HepG2 (cell line): Measurements from ENCODE around the gene ZNF618. TPM values are rescaled to one million over a fixed set of nuclear protein-coding genes. Genes with fewer than 3 reads are reported as not detected.

Source experiments
- AHDC1 ChIP-seq: sonication (generic); formaldehyde crosslinking; IDR thresholded peaks from 2 replicates; pipeline ENCODE4 v1.5.1; 2020; ENCODE audit warnings: mild to moderate bottlenecking, missing genetic modification reagents, borderline replicate concordance
- CCAR2 ChIP-seq: fragments of 200-400 bp; formaldehyde crosslinking; optimal IDR thresholded peaks from 2 replicates; pipeline ENCODE3; 2018; ENCODE audit warnings: low read depth, mild to moderate bottlenecking, low read length, moderate library complexity
- ELF3 ChIP-seq: IDR thresholded peaks from 2 replicates; pipeline ENCODE4 v1.6.1; 2016; ENCODE audit warnings: missing genetic modification reagents, missing compliant biosample characterization
- ETS1 ChIP-seq: sonication (generic); formaldehyde crosslinking; IDR thresholded peaks from 2 replicates; pipeline ENCODE4 v1.4.0; 2020; ENCODE audit warnings: missing genetic modification reagents
- FOSL1 ChIP-seq: sonication (generic); formaldehyde crosslinking; IDR thresholded peaks from 2 replicates; pipeline ENCODE4 v1.9.0; 2021; ENCODE audit warnings: missing genetic modification reagents, borderline replicate concordance
- GATA4 ChIP-seq: sonication (generic); IDR thresholded peaks from 2 replicates; pipeline ENCODE4 v1.6.1; 2016; ENCODE audit warnings: antibody characterized with exemption, low read depth, borderline replicate concordance
- KDM2A ChIP-seq: sonication (generic); formaldehyde crosslinking; IDR thresholded peaks from 2 replicates; pipeline ENCODE4 v1.4.0; 2020; ENCODE audit warnings: low read depth, missing genetic modification reagents, borderline replicate concordance
- MAX ChIP-seq: IDR thresholded peaks from 2 replicates; pipeline ENCODE4 v1.6.1; 2012; ENCODE audit warnings: inconsistent platforms
- MBNL3 ChIP-seq: fragments of 250-450 bp; sonication (Bioruptor Pico); conservative IDR thresholded peaks from 2 replicates; pipeline ENCODE4 v1.8.0; 2022; ENCODE audit warnings: mild to moderate bottlenecking, inconsistent platforms
- NCOA2 ChIP-seq: sonication (generic); formaldehyde crosslinking; IDR thresholded peaks from 2 replicates; pipeline ENCODE4 v1.8.0; 2022; ENCODE audit warnings: inconsistent platforms
- SAFB2 ChIP-seq: sonication (generic); formaldehyde crosslinking; IDR thresholded peaks from 2 replicates; pipeline ENCODE4 v1.5.1; 2020; ENCODE audit warnings: missing genetic modification reagents, low read depth, mild to moderate bottlenecking, borderline replicate concordance
- SP140L ChIP-seq: sonication (generic); formaldehyde crosslinking; IDR thresholded peaks from 2 replicates; pipeline ENCODE4 v1.4.0; 2020; ENCODE audit warnings: missing genetic modification reagents, borderline replicate concordance
- SPEN ChIP-seq: sonication (generic); formaldehyde crosslinking; IDR thresholded peaks from 2 replicates; pipeline ENCODE4 v1.5.1; 2020; ENCODE audit warnings: low read depth, mild to moderate bottlenecking, missing genetic modification reagents
- ZBTB26 ChIP-seq: IDR thresholded peaks from 2 replicates; pipeline ENCODE4 v1.6.1; 2016; ENCODE audit warnings: missing compliant biosample characterization, missing genetic modification reagents, borderline replicate concordance
- ZNF251 ChIP-seq: sonication (generic); formaldehyde crosslinking; IDR thresholded peaks from 2 replicates; pipeline ENCODE4 v1.9.0; 2021; ENCODE audit warnings: mild to moderate bottlenecking, missing genetic modification reagents
- ZNF276 ChIP-seq: sonication (generic); formaldehyde crosslinking; IDR thresholded peaks from 2 replicates; pipeline ENCODE4 v1.4.0; 2020; ENCODE audit warnings: mild to moderate bottlenecking, low read depth, missing genetic modification reagents
- ZNF670 ChIP-seq: sonication (generic); formaldehyde crosslinking; IDR thresholded peaks from 2 replicates; pipeline ENCODE4 v1.8.0; 2022; ENCODE audit warnings: mild to moderate bottlenecking, missing genetic modification reagents, borderline replicate concordance
- ZNF780A ChIP-seq: sonication (generic); formaldehyde crosslinking; IDR thresholded peaks from 2 replicates; pipeline ENCODE4 v1.8.0; 2022; ENCODE audit warnings: mild to moderate bottlenecking, missing genetic modification reagents, moderate library complexity
- ZSCAN30 ChIP-seq: sonication (generic); formaldehyde crosslinking; IDR thresholded peaks from 2 replicates; pipeline ENCODE4 v1.5.0; 2020; ENCODE audit warnings: mild to moderate bottlenecking, missing genetic modification reagents
- polyA plus RNA-seq, 8 experiments: library from polyadenylated mRNA; depleted of rRNA in 3 of 8; stranded (reverse) in 7 of 8; unstranded in 1 of 8; fragments of >200 nt; fragmentation: Illumina TruSeq in 4 of 8; extraction: Trizol in 4 of 8; gene quantifications; 2 replicates each; pipeline versions ENCODE4 v1.2.1 to v1.2.3, GENCODE V29; 2011 to 2016; ENCODE audit warnings: low read depth in 4 of 8, missing spikeins in 1 of 8, mixed read lengths in 1 of 8; ENCODE audit not compliant: insufficient read depth in 1 of 8
- total RNA-seq, 5 experiments: library from RNA; depleted of rRNA; stranded (reverse); fragments of >200 nt; fragmentation: Illumina TruSeq; extraction: Trizol; gene quantifications; 2 replicates each; pipeline ENCODE4 v1.2.3, GENCODE V29; 2016; ENCODE audit warnings: low read depth in 1 of 5

Gene ZNF618
- total and polyA plus RNA-seq, 2 of the 13 experiments (the other 11 are each of a cell fraction or from before 2014, with no cell fraction given), result 0.07 TPM

GRCh38 chr9:114078021-114078780 is 202.1 kb downstream of the ZNF618 start, which contains the start of gene AMBP (continued):
- TF ChIP-seq ZNF670 (peak; percentile 100), CCAR2 (no peak), SAFB2 (CRISPR knock-in tag) (no peak; the same call in 1 of the 2 replicates), SPEN (CRISPR knock-in tag) (peak; percentile 95), KDM2A (CRISPR knock-in tag) (peak; percentile 75), AHDC1 (CRISPR knock-in tag) (peak; percentile 89), ELF3 (CRISPR knock-in tag) (peak; percentile 87), ZNF780A (no peak), ZBTB26 (CRISPR knock-in tag) (peak; percentile 72; the same call in 1 of the 2 replicates), FOSL1 (CRISPR knock-in tag) (no peak), ZSCAN30 (CRISPR knock-in tag) (no peak), MBNL3 (no peak), NCOA2 (peak; percentile 98), GATA4 (peak; percentile 61; the same call in 1 of the 2 replicates), ZNF276 (CRISPR knock-in tag) (no peak), ZNF251 (CRISPR knock-in tag) (no peak), ETS1 (CRISPR knock-in tag) (no peak), MAX (no peak), SP140L (CRISPR knock-in tag) (peak; percentile 93)
